Bronchial epithelial cell (primary cell): Measurements from ENCODE around the gene ADGRD1. TPM values are rescaled to one million over a fixed set of nuclear protein-coding genes. Genes with fewer than 3 reads are reported as not detected.

Source experiments
- DNase-seq: peaks from one replicate; pipeline ENCODE4 v3.0.0-alpha.2; 2010; ENCODE audit warnings: low read depth
- FAIRE-seq: peaks from 2 replicates; lab custom pipeline; 2011; peaks lifted over from hg19 to GRCh38; lab: Jason Lieb, UNC
- H3K27me3 ChIP-seq: 2 replicates; pipeline ENCODE4 v1.5.1; 2011; ENCODE audit warnings: low read length; ENCODE audit not compliant: control insufficient read depth, insufficient read depth
- H3K36me3 ChIP-seq: 2 replicates; pipeline ENCODE4 v1.5.1; 2011; ENCODE audit warnings: low read length; ENCODE audit not compliant: control insufficient read depth, insufficient read depth
- H3K4me3 ChIP-seq: 2 replicates; pipeline ENCODE4 v1.5.1; 2011; ENCODE audit warnings: mild to moderate bottlenecking, low read depth, low read length, control low read depth
- total RNA-seq: library from RNA; depleted of rRNA; stranded (reverse); fragments of >200 nt; gene quantifications from 2 replicates; pipeline ENCODE4 v1.2.1, GENCODE V29; 2014
- TF ChIP-seq, protein P1 (sequence below): IDR thresholded peaks from 2 replicates; pipeline ENCODE4 v1.5.1; 2011; ENCODE audit warnings: mild to moderate bottlenecking, moderate library complexity, low read length, control low read depth, inconsistent platforms; ENCODE audit not compliant: insufficient read depth, severe bottlenecking

The ADGRD1 gene
- total RNA-seq, 1 donor from 2014 or later = not detected

GRCh38 chr12:131009595-131010395 is 56.1 kb downstream of the ADGRD1 start:
- H3K27me3 ChIP-seq = no peaks in the 10 kb centered on the region
- DNase-seq (no peak), FAIRE-seq (peak; percentile 66)
- H3K4me3 ChIP-seq = no peak overlapping the region
- TF ChIP-seq, protein P1, sequence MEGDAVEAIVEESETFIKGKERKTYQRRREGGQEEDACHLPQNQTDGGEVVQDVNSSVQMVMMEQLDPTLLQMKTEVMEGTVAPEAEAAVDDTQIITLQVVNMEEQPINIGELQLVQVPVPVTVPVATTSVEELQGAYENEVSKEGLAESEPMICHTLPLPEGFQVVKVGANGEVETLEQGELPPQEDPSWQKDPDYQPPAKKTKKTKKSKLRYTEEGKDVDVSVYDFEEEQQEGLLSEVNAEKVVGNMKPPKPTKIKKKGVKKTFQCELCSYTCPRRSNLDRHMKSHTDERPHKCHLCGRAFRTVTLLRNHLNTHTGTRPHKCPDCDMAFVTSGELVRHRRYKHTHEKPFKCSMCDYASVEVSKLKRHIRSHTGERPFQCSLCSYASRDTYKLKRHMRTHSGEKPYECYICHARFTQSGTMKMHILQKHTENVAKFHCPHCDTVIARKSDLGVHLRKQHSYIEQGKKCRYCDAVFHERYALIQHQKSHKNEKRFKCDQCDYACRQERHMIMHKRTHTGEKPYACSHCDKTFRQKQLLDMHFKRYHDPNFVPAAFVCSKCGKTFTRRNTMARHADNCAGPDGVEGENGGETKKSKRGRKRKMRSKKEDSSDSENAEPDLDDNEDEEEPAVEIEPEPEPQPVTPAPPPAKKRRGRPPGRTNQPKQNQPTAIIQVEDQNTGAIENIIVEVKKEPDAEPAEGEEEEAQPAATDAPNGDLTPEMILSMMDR = no peak
- H3K36me3 ChIP-seq = no peaks in the 10 kb centered on the region

DNA sequence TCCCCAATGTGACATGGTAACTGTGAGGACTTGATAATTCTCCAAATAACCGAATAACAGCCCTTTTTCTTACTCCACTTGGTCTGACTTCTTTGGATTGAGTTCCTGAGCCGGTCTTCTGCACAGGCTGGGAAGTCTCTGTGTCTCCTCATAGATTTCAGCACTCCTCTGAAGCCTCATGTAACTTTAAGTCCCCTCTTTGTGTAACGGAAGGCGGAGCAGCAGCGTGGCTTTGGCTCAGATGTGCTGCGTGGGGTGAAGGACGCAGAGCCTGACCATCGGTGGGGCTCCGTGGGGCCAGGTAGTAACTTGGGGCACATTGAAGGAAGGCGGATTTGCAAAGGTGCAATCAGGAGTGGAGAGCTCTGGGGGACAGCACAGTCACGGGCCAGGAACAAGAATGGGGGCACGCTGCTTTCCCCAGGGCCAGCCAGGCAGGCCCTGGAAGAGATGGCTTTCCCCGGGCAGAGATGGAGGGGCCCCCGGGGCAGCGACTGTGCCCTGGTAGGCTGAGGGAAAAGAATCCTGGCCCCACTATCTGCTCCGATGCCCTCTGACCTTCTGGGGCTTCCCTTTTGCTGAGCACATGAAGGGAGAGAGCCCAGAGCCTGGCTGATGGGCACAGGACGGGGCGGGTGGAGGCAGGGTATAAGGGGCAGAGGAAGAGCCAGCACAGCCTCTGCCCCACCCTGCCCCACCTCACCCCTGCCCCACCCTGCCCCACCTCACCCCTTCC is 56.9 kb downstream of the ADGRD1 start:
- Histone ChIP-seq H3K36me3 (no peaks in the 10 kb centered on the region), H3K27me3 (no peaks in the 10 kb centered on the region), H3K4me3 (no peak overlapping the region)
- no peak for FAIRE-seq
- no peak for DNase-seq
- TF ChIP-seq, protein P1 = no peak

DNA sequence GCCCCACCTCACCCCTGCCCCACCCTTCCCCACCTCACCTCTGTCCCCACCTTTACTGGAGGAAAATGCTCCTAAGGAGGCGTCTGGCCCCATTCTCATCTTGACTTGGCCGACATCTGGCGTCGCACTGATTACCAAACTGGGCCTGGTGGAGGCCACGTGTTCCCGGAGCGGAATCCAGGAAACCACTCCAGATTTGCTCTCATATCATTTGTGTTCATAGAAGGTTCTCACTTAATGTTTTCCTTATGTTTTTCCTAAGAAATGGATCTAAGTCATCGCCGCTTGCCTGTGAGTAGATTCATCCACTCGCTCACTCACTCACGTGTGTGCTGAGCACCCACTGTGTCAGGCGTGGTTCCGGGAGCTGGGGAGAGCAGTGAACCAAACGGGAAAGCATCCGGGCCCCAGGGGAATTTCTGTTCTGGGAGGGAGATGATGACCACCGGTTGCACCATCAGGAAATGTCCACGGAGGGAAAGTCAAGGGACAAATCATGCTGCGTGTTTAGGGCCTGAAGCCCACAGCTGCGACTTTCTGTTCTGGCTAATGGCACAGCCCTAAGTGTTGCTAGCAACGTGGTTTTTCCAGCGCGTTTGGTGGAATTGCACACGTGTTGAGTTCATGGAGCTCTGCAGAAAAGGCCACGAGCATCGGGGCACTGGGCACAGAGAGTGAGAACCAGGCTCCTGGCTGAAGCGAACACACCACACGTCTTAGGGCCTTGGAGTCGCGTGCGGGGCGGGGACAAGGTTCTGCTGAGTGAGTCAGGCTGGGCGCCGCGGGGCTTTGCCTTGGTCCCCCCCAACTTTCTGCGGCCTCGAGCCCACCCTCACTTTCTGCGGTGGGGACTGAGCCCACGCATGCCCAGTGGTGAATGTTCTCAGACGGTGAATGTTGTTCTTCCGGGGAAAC is 57.7 kb downstream of the ADGRD1 start:
- no peaks in the 10 kb centered on the region for H3K27me3 ChIP-seq
- no peak for FAIRE-seq
- TF ChIP-seq, protein P1 = no peak

DNA sequence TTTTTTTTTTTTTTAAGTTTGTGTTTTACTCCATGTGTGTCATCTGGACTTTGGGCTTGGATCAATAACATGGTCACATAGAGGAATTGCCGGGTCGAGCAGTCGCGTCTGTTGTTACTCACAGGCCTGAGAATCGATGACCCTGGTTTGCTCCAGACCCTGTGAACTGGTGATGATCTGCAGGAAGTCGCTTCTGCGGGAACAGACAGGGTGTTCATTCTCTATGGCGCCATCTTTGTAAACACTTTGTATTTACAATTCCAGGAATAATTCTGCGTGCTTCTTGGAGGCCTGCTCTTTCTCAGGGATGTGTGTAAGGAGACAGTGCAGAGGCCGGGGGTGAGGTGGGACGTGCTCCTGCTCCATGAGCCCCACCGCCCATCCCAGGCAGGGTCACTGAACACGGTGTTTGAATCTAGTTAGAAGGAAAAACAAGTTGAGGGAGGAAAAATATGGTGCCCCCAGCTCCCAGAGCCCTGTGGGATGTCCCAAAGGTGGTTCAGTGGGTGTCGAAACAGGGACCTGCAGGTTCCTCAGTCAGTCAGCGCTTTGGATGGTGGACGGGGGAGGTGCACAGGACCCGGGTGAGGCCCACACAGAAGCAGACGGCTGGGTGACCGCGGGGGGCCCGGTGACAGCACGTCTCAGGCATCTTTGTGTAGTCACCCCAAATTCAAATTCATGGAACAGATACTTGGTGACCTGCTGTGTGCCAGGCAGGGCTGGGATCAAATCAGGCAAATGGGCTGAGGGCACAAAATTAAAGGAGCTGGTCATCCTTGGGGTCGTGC is 58.8 kb downstream of the ADGRD1 start:
- DNase-seq (no peak), FAIRE-seq (no peak)
- Histone ChIP-seq H3K4me3 (no peak overlapping the region), H3K36me3 (no peaks in the 10 kb centered on the region), H3K27me3 (no peaks in the 10 kb centered on the region)
- TF ChIP-seq, protein P1 = no peak

More for the DNA sequence above, 57.7 kb downstream of the ADGRD1 start:
- DNase-seq = no peak
- Histone ChIP-seq H3K36me3 (no peaks in the 10 kb centered on the region), H3K4me3 (no peak overlapping the region)

DNA sequence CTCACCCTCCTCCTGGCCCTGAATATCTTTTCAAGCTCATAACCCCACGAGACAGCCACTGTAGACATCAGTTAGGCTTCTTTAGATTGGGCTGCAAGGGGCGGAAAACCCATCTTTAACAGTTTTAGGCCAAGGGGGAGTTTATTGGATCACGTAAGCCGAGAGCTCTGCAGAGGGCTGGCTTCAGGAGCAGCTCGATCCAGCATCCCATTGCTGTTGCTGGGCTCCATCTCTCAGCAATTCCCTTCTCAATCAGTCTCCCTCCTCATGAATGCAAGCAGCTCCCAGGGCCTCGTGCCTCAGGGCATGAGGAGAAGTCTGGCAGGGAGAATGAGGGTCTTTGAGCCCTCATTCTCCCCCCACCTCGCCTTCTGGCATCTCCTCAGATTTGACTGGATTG is 59.4 kb downstream of the ADGRD1 start:
- Histone ChIP-seq H3K4me3 (no peak overlapping the region), H3K27me3 (no peaks in the 10 kb centered on the region), H3K36me3 (no peaks in the 10 kb centered on the region)
- DNase-seq (no peak), FAIRE-seq (no peak)
- TF ChIP-seq, protein P1 = no peak
